ENCODE measurements around the gene WNT1.

The WNT1 gene

DNA sequence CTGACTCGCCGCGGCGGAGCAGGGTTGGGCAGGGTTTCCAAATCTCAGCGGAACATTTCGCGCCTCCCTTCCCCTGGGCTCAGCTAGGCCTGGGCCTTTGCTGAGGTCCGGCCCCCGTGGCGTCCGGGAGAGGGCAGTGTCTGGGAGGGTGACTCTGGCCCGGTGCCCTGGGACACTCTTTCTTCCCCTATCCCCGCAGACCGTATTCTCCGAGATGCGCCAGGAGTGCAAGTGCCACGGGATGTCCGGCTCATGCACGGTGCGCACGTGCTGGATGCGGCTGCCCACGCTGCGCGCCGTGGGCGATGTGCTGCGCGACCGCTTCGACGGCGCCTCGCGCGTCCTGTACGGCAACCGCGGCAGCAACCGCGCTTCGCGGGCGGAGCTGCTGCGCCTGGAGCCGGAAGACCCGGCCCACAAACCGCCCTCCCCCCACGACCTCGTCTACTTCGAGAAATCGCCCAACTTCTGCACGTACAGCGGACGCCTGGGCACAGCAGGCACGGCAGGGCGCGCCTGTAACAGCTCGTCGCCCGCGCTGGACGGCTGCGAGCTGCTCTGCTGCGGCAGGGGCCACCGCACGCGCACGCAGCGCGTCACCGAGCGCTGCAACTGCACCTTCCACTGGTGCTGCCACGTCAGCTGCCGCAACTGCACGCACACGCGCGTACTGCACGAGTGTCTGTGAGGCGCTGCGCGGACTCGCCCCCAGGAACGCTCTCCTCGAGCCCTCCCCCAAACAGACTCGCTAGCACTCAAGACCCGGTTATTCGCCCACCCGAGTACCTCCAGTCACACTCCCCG, 3.0 kb downstream of the WNT1 start:
- DNase-seq (ENCODE audit: low read depth) = peak; percentile 59

DNA sequence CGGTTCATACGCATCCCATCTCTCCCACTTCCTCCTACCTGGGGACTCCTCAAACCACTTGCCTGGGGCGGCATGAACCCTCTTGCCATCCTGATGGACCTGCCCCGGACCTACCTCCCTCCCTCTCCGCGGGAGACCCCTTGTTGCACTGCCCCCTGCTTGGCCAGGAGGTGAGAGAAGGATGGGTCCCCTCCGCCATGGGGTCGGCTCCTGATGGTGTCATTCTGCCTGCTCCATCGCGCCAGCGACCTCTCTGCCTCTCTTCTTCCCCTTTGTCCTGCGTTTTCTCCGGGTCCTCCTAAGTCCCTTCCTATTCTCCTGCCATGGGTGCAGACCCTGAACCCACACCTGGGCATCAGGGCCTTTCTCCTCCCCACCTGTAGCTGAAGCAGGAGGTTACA, 3.6 kb downstream of the WNT1 start:
- DNase-seq (ENCODE audit: low read depth) = no peak

DNA sequence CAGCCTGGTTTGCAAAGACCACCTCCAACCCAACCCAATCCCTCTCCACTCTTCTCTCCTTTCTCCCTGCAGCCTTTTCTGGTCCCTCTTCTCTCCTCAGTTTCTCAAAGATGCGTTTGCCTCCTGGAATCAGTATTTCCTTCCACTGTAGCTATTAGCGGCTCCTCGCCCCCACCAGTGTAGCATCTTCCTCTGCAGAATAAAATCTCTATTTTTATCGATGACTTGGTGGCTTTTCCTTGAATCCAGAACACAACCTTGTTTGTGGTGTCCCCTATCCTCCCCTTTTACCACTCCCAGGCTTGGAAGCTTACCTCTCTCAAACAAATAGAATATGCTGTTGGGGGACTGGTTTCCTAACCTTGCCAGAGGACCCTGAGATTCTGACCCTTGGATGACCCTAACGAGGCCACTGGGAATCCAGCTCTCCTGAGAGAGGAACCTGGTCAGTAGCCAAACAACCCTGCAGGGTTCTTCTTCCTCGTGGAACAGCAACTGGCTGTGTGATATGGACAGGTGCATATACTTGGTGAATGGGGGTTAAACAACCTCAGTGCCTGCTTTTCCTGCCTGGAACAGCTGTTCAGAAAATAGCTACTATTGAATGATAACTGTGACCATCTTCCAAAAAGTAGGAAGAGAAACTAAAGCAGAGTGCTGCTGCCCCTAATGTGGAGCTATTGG, 4.4 kb downstream of the WNT1 start:
- no peak for DNase-seq (ENCODE audit: low read depth)

DNA sequence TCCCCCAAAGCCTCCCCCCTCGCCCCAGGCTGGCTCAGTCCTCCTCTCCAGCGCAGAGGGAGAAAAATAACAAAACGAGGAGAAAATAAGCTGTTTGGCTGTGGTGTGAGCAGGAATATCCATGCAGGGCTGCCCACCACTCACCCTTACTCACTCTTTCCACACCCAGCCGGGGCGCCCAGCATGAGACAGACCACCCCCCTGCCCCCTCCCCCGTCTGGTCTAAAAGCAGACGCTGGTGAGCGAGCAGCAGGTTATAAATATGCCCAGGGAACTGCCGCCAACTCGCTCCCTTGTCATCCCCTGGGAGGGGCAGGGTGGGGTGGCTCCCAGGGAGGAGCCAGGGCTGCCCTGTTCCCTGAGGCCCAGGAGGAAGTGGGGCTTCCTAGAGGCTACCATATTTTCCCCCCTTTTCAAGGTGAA, 7.4 kb downstream of the WNT1 start:
- DNase-seq (ENCODE audit: low read depth) = no peak

DNA sequence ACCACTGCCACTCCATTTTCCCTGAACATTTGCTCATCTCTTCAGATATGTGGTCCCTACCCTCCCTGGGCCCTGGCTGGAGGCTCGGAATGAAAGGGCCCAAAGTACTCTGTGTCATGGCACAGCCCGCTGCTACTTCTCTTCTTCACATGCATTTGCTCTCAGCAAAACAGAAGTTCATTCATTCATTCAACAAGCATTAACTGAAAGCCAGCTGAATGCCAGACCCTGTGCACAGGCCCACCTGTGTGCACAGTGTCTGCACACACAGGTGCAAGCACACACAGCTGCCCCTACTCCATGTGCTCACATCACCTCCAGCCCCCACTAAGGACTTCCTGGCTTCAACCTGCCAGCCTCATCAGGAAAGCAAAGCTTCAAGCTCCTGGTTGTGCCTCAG, 7.8 kb downstream of the WNT1 start:
- DNase-seq (ENCODE audit: low read depth) = no peak

DNA sequence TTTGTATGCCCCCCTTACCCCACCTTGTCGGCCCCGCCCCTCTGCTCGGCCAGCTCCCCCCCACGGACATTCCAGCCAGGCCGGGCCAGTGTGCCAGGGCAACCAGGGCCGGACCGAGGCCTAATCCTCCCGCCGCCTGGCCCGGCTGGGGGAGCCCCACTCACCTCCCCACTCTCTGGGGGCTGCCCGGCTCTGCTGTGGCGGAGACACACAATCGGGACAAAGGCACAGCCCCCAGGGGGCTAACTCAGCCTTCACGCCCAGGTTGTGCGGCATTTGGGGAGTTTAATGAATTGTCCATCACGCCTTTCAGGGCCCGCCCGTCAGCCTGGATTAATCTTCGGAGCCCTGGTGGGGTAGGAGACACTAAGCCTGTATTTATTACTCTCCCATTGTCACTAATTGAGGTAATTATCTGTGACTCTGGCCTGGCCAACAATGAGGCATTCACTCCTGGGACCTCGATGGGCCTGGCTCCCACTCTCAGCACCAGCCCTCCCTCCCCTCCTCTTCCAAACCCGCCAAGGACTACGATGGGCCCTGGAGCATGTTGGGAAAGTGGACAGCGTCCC, 8.7 kb downstream of the WNT1 start:
- DNase-seq (ENCODE audit: low read depth) = no peak

DNA sequence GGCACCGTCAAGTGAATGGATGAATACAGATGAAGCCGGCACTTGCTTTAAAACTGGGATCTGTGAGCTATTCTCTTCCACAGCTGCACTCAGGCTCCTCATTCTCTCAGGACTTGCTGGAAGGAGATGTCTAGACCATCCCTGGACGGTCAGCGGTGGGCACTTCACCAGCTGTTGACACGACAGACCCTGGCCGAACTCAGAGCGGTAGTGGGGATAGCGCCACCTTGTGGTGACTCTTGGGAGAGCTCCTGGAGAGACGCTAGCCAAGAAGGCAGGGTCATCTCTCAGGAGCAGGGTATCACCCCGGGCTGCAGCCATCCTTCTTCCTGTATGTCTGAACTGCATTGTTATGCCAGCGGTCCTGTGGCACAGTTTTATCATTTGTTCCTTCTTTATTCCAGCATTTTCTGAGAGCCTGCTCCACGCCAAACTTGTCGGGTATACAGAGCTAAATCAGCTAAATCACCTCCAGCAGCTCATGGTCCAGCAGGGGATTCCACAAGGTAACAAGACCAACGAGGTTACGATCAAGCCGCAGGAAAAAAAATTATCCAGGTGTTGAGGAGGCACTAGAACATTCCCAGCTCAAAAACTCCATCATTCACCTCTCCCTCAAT, 10.0 kb downstream of the WNT1 start:
- DNase-seq (ENCODE audit: low read depth) = peak; percentile 63

DNA sequence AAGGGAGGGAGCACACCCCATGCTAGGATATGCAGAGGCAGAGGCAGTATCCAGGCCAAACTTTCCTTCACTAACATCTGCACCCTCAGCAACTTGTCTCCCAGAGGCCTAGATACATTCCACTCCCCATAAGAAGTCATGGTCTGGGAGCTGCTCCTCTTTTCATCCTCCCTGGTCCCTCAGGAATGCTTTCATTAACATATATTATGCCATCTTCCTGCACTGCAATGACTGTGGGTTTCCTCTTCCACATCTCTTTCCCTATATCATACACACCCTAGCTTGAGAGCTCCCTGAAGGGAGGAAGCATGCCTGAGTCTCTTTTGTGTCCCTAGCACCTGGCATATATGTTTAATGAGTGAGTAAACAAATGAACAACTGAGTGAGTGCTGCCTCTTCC, 12.4 kb downstream of the WNT1 start:
- no peak for DNase-seq (ENCODE audit: low read depth)

DNA sequence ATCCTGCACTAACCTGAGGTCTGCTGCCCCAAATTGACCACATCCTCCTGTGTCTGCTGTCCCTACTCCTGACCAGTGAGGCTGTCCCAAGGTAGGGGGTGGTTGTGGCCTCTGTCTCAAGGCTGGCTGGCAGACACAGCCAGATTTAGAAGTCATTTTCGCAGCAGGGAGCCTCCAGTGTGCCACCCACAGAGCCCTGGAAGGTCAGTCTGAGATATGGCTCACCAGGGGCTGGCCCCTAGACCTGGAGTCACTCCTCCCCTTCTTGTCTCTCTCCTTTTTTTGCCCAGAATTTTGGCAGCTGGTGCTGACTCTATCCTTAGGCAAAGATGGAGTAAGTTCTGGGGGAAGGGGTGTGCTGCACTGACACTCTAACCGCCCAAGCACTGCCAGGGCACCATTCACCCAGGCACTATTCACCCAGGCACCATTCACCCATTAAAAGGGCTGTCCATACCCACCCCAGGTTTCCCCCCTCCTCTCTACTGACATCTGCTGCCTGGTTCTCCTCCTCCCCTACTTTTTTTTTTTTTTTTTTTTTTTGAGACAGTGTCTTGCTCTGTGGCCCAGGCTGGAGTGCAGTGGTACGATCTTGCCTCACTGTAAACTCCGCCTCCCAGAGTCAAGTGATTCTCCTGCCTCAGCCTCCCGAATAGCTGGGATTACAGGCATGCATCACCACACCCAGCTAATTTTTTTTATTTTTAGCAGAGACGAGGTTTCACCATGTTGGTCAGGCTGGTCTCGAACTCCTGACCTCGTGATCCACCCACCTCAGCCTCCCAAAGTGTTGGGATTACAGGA, 13.3 kb downstream of the WNT1 start:
- no peak for DNase-seq (ENCODE audit: low read depth)

DNA sequence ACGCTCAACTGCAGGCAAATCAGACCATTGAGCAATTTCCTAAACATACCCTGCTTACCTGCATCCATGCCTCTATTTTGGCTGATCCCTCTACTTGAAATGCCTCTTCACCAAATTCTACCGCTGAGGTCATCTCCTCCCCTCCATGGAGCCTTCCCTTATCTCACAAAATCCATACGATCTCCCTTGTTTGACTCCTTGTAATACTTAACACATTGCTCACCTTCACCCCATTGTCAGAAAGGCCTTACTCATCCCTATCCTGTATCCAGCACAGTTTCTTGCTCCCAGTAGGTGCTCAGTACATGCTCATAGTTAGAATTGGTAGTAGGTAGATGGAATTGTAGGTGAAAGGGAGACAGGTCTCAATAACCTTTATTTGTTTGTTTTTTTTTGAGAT, 15.7 kb downstream of the WNT1 start:
- no peak for DNase-seq (ENCODE audit: low read depth)

DNA sequence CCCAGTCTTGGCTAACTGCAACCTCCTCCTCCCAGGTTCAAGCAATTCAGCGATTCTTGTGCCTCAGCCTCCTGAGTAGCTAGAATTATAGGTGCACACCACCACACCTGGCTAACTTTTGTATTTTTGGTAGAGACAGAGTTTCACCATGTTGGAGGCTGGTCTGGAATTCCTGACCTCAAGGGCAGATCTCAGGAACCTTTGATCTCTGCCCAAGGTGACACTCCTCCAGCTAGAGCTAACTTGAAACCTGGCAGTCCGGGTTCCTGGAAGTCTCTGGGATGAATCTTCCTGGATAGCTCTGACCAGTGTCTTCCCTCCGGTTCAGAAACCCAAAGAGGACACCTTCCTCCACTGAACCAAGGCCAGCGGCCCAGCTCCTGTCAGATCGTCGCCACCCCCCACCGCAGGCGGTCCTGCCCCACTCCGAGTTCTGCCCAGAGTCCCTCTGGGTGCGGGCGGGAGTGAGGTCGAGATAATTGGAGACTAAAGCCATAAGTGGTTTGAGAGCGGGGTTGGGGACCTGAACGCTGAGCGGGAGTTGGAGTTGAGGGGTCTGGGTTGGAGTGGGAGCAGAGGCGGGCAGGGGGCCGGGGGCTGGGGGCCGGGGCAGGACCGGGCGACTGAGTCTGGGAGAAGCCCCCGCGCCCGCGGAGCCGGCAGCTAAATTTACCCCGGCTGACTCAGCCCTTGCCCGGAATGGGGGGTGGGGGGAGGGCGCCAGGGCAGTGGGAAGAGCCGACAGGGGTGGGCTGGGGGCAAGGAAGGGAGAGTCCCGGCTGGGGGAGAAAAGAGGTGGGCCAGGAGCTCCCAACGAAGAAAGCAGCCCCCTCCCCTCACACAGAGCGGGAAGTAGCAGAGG, 16.3 kb downstream of the WNT1 start:
- no peak for DNase-seq (ENCODE audit: low read depth)

DNA sequence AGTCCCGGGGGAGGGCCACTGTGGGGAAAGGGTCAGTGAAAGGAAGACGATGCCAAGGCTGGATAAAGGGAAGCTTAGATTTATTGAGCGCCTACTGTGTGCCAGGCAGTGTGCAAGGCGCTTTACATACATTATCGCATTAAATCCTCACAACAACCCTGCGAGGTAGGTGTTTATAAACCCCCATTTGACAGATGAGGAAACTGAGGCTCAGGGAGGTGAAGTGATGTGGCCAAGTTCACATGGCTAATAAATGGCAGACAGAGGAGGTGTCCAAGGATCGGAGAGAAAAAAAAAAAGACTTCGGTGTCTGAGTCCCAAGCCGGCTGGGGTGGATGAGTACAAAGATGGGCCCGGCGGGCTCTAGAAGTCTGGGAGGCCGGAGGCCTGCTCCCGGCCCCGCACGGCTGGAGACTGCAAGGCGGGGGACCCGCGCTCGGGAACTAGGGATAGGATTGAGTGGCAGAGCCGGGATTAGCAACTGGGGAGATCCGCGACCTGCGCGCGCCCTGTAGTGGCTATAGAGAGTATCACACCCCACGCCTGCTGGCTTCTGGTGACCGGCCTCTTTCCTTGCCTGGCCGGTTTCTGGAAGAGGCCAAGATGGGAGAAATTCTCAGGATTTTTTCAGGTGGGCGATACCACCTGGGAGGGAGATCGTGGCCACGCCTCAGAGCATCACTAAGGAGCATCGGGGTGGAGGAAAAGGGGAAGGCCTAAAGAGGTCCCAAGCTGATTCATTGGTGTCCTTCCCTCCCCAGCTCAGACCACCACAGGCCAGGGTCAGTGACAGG, 17.2 kb downstream of the WNT1 start:
- DNase-seq (ENCODE audit: low read depth) = no peak

DNA sequence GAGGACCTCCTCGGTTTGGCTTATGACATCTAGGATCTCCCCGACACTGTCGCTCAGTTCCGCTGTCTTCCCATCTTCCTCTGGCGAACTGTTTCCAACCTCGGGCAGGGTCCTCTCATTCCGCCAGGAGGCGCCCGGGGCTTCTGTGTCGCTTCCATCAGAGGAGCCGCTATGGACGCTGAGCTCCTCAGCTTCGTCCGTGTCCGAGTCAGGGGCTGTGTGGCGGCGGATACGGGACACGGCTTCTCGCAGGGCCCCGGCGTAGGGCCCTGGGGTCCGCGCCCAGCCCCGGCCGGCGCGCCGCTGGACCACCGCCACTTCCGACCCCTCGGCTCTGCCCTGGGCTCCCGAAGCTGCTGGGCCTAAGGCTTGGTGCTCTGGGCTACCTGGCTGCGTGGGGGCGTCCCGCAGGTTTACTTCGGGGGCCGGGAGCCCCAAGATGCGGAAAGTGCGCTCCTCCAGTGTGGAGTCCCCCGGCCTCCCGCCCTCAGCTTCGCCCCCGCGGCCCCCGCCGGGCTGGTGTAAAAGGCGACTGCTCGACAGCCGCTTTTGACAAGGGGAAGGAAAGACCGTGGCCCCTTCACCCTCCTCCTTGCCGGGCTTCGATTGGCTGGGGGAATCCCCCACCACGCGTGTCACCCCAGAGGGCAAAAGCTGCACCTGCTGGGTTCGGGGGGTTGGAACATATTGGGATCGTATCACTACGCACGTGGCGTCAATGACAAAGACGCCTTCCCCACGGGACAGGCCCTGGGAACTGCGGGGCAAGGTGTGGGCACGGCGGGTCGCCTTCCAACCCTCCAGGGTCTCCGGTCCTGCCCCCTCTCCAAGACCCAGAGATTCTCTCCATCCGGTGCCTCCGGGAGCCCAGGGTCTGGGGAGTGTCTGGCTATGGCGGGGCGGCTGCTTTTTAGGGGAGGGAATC, 18.9 kb downstream of the WNT1 start:
- DNase-seq (ENCODE audit: low read depth) = peak; percentile 48

DNA sequence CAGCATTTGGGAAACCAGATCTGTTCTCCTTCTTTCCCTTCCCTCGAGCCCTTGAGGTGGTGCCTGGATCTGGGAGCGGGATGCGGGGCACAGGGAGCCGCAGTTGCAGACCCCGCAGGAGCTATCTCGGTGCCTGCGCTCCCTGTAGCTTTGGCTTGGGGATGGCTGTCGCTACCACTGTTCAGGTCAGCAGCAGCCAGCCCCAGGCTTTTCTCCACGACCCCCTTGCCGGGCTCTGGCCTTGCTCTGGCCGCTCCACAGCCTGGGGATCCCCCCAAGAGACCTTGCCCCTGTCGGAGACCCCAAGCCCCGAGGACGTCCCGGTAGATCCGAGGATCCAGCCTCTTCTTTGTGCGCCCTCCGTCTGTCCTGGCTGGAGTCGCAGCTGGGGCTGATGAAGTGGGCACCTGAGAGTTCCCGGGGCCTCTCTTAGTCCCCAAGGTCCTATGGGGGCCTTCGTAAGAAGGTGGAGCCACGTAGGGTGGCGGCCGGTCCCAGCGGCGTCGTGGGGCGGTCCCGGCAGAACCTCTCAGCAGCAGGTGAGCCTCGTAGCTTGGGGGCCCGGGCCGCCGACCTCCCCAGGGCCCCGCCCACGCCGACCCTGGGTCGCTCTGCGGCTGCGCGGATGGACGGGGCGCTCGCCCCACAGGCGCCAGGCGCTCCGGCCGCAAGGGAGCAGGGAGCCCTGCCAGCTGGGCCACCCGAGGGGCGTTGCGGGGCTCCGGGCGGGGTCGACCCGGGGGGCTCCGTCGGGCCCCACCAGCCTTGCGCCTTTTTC, 19.8 kb downstream of the WNT1 start:
- no peak for DNase-seq (ENCODE audit: low read depth)

DNA sequence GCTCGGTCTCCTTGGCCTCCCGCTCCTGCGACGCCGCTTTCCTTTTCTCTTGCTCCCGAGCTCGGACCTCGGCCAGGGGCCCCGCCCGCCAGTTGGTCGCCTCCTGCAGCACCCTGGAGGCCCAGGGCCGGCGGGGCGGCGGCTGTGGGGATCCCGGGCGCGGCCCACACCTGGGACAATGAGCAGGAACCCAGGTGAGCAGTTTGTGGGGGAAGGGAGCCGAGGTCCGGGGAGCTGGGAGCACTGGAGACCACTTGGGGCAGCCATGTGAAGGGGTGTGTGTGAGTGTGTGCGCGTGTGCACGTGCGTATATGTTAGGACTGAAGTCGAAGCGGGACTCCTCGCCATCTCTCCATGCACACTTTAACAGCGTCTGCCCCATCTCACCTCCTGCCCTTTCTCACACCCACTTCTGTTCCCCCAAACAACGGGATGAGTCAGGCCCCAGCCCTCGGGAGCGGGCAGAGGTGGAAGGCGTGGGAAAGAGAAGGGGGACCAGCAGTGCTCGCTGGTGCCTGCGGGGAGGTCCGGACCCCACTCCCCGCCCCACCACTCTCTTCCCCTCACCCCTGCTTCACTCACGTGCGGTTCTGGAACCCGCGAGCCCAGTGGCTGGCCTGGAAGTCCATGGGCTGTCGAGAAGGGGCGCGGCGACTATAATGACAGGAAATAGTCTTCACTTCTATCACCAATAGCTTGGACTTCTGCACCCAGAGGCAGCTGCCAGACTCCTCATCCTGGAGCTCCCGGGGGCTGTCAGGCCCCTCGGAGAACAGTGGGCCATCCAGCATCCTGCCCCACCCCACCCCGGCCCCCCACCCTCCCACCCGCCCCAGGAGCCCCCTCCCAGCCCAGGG, 20.6 kb downstream of the WNT1 start:
- no peak for DNase-seq (ENCODE audit: low read depth)

DNA sequence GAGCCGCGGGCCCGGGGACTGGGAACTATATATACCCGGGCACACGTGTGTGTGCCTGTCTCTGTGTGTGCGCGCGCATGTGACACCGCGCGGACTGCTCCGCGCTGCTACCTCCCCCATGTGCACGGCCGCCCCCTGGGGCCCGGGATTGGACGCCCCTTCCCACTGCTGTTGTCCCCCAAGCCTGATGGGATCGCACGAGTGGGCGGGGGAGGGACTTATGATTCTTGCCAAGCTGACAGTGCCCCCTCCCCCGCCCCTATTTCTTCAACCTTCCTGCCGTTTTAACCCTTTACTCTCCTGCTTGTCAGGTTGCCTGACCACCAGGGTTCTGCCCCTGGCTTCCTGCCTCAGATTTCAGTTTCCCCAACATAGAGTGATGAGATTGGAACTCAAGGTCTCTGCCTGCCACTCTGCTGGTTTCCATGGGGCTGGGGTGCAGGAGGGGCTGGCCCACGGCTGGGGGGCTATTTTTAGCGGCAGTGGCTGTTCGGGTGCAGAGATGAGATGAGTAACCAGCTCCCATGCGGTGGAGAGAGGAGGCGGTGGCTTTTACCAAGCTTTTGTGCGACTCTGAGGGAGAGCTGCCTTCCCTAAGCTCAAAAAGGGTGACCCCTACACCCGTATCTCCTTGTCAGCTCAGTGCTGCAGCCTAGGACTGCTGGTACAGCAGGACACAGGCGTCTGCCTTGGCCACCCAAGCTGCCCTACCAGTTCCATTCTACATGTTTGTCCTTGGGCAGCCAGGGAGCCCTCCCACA, 21.4 kb downstream of the WNT1 start, which contains the start of gene DDN:
Gene DDN (minus strand): TSS at position 5 of the 761 bp plus-strand sequence. CDS start 88 bp downstream, outside the sequence.
- no peak for DNase-seq (ENCODE audit: low read depth)

Measured in T follicular helper cell (primary cell).